GM12892 (cell line): Measurements from ENCODE around the gene WDR18.
A peak's percentile ranks its signal among the peaks of the same experiment; 100 is the strongest.

Experiments used
- DNase-seq: peaks from one replicate; pipeline ENCODE4 v3.0.0; 2011; ENCODE audit not compliant: insufficient read length
- FAIRE-seq: peaks from 2 replicates; lab custom pipeline; 2011; peaks lifted over from hg19 to GRCh38; lab: Jason Lieb, UNC
- POLR2A ChIP-seq: IDR thresholded peaks from 2 replicates; pipeline ENCODE4 v1.6.1; 2011; ENCODE audit warnings: low read depth, low read length, control low read depth
- POLR2AphosphoS5 ChIP-seq: IDR thresholded peaks from 2 replicates; pipeline ENCODE4 v1.6.1; 2011; ENCODE audit warnings: low read depth, low read length, control low read depth
- TAF1 ChIP-seq: IDR thresholded peaks from 2 replicates; pipeline ENCODE4 v1.6.1; 2011; ENCODE audit warnings: low read depth, mild to moderate bottlenecking, control low read depth, low read length, borderline replicate concordance

The WDR18 gene

DNA sequence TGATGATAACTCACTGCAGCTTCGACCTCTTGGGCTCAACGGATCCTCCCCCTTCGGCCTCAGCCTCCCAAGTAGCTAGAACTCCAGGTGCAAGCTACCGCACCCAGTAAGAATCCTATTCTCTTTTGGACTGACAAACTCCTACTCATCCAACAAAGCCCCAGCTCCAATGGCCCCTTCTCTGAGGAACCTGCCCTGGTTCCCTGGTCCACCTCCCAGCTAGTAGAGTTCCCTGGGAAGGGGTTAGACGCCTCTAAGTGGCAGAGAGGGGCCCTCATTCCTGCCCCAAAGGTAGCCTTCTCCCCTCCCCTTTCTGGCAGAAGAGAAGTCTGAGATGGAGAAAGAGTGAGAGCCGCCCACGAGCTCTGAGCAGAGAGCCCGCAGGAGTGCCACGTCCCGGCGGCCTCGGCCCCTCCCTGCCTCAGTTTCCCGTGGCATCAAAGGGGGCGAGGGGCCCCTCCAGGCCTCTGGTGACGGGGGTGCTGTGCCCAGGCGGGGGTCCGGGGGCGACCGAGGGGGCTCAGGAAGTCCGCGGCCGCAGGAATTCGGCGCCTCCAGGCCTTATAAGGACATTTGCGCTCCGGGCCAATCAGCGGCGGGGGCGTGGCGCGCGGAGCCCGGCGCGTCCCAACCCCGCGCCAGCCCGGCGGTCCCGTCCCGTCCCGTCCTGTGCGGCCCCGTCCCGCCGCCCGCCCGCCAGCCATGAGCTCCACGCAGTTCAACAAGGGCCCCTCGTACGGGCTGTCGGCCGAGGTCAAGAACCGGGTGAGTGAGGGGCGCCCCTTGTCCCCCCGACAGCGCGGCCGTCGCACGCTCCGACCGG is 42.0 kb downstream of the WDR18 start, which contains the start of gene CNN2:
CNN2 (plus strand) TSS at position 649 of the 823 bp plus-strand sequence; CDS start at position 703, 54 bp downstream.
- DNase-seq (peak; percentile 89), FAIRE-seq (peak; percentile 92)
- TF ChIP-seq TAF1: peak; percentile 53; the same call in 1 of the 2 replicates
- no peak for TF ChIP-seq POLR2AphosphoS5
- TF ChIP-seq POLR2A: peak; percentile 72; the same call in 1 of the 2 replicates

DNA sequence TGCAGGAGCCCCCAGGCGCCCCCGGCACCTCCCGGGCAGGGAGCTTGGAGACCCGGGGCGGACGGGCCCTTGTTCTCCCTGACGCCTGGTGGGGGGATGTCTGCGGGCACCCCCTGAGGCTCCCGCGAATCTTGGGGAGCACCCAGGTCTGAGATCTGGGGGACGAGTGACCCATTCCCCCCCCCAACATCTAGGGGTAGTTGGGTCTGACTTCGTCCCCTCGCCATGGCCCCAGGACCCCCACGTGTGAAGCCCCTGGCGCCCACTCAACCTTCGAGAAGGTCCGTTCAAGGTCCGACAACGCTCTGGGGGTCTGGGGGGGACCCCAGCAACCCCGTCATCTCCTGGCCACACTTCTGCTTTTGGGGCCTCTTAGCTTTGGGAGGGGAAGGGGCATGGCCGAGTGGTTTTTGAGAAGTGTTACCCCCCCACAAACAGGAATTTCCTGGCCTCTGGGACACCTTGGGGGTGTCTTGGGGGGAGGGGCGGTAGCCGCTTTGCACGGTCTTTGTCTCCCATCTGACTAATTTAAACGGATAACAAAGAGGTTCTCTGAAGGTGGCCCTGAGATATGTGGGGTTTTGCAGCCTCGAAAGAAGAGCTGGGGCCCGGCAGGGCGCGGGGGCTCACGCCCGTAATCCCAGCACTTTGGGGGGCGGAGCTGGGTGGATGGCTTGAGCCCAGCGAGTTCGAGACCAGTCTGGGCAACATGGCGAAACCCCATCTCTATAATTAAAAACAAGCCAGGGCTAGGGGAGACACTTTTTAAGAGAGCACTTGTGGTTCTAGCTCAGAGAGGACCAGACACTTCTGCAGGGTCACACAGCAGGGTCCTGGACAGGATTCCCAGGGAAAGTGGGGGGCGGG is 42.9 kb downstream of the WDR18 start:
- FAIRE-seq (peak; percentile 76), DNase-seq (peak; percentile 48)
- no peak for TF ChIP-seq TAF1
- TF ChIP-seq POLR2A: no peak
- no peak for TF ChIP-seq POLR2AphosphoS5

DNA sequence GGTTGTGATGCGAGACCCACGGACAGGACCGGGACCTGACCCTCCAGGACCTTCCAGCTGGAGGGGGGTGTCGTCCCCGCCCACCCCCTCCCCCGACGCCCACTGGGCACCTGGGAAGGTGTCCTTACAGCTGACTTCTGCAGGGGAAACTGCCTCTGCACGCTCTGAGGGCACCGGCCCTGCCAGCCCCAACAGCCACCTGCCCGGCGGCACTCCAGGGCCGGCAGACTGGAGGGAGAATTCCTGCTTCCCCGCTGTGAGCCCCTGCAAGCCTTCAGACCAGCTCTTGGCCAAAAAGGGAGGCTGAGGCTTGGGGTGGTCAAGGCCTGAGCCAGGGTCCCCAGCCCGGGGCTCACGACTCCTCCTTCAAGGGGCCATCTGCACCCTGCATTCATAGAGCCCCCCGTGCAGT is 43.5 kb downstream of the WDR18 start:
- TF ChIP-seq TAF1: no peak
- no peak for TF ChIP-seq POLR2AphosphoS5
- no peak for TF ChIP-seq POLR2A
- no peak for FAIRE-seq
- no peak for DNase-seq

- FAIRE-seq (peak; percentile 86), DNase-seq (peak; percentile 75)
- peak; percentile 22; the same call in 1 of the 2 replicates for TF ChIP-seq POLR2AphosphoS5
- TF ChIP-seq TAF1: no peak
- TF ChIP-seq POLR2A: peak; percentile 42; the same call in 1 of the 2 replicates
Measured at GRCh38 chr19:1028062-1028926, 44.1 kb downstream of the WDR18 start.

DNA sequence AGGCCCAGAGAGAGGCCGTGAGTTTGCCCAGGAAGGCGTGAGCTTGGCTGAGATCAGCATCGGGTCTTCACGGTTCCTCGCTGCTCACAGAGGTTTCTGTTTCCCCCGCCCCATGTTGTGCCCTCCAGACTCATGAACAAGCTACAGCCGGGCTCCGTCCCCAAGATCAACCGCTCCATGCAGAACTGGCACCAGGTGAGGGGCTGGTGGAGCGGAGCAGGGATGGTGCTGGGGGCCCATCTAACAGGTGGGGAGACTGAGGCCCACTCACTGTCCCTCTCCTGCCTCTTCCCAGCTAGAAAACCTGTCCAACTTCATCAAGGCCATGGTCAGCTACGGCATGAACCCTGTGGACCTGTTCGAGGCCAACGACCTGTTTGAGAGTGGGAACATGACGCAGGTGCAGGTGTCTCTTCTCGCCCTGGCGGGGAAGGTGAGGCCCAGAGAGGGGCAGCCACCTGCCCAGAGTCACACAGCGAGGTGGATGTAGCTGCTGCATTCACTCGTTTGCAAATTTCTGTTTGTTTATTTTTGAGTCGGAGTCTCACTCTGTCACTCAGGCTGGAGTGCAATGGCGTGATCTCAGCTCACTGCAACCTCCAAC is 48.2 kb downstream of the WDR18 start:
- TF ChIP-seq POLR2A (no peak), POLR2AphosphoS5 (no peak), TAF1 (no peak)
- FAIRE-seq (no peak), DNase-seq (no peak)

DNA sequence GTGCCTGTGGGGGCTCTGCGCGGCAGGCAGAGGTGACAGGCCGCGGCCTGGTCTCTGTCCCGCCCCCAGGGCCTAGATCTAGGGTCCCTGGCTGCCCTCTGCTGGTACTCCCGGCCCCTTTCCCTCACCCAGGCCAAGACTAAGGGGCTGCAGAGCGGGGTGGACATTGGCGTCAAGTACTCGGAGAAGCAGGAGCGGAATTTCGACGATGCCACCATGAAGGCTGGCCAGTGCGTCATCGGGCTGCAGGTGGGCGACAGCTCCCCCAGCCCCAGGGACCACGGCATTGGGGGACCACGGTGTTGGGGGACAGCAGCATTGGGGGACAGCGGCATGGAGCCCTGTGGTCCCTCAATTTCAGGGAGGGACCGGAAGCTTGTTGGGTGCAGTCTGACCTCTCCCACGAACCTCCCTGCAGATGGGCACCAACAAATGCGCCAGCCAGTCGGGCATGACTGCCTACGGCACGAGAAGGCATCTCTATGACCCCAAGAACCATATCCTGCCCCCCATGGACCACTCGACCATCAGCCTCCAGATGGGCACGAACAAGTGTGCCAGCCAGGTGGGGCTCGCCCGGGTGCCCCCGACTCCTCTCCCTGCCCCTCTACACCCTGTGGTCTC is 52.0 kb downstream of the WDR18 start:
- TF ChIP-seq POLR2A (peak; percentile 61; the same call in 1 of the 2 replicates), TAF1 (no peak), POLR2AphosphoS5 (peak; percentile 82)
- DNase-seq (no peak), FAIRE-seq (no peak)

DNA sequence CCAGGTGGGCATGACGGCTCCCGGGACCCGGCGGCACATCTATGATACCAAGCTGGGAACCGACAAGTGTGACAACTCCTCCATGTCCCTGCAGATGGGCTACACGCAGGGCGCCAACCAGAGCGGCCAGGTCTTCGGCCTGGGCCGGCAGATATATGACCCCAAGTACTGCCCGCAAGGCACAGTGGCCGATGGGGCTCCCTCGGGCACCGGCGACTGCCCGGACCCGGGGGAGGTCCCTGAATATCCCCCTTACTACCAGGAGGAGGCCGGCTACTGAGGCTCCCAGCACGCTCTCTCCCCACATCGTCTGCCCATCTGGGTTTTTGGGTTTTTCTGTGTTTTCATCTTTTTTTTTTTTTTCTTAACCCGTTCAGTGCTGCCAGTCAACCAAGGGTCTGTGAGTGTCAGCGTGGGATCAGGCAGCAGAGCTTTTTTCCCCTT is 53.5 kb downstream of the WDR18 start:
- no peak for DNase-seq
- TF ChIP-seq TAF1 (no peak), POLR2AphosphoS5 (no peak), POLR2A (no peak)
- peak; percentile 46 for FAIRE-seq

GRCh38 chr19:1038978-1039645 is 55.0 kb downstream of the WDR18 start:
- TF ChIP-seq POLR2AphosphoS5 (peak; percentile 39; the same call in 1 of the 2 replicates), TAF1 (no peak)
- FAIRE-seq (peak; percentile 51), DNase-seq (no peak)
